ENCODE results near the gene GFOD1.
"Not testable (repeated sequence)": the region's sequence is repeated elsewhere in the genome, so short reads cannot be mapped to it uniquely, and the experiment has no call there.

GFOD1 gene

DNA sequence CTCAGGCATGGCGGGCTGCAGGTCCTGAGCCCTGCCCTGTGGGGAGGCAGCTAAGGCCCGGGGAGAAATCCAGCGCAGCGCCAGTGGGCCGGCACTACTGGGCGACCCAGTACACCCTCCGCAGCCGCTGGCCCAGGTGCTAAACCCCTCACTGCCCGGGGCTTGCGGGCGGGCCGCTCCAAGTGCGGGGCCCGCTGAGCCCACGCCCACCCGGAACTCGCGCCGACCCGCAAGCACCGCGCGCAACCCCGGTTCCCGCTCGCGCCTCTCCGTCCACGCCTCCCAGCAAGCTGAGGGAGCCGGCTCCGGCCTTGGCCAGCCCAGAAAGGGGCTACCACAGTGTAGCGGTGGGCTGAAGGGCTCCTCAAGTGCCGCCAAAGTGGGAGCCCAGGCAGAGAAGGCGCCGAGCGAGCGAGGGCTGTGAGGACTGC is 23.8 kb upstream of the GFOD1 start:
- DNase-seq = not testable (repeated sequence)

- not testable (repeated sequence) for DNase-seq
These were observed 23.0 kb upstream of the GFOD1 start for GRCh38 chr6:13510433-13510832.

GRCh38 chr6:13508711-13509705 is 21.6 kb upstream of the GFOD1 start:
- no peak for DNase-seq

DNA sequence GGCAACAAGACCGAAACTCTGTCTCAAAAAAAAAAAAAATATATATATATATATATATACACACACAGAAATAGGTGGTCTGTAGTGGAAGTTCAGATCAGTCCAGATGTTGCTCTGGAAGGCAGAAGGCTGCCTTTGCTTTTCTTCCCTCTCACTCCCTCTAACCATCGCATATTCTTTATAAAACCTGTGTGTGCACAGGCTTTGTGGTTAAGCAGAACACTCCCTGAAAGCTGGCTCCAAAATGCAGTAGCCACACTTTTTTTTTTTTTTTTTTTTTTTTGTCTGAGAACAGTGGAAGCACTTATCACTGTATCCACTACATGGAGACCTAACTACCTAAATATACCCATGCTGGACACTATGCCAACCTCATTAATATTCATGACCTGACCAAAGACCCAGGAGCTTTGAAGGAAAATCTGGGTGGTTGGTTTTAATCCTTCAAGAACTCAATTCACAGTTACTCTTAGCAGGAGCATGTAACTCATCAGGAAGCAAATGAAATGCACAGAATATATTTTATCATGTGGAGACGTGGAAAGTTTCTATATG is 20.0 kb upstream of the GFOD1 start:
- DNase-seq = no peak

DNA sequence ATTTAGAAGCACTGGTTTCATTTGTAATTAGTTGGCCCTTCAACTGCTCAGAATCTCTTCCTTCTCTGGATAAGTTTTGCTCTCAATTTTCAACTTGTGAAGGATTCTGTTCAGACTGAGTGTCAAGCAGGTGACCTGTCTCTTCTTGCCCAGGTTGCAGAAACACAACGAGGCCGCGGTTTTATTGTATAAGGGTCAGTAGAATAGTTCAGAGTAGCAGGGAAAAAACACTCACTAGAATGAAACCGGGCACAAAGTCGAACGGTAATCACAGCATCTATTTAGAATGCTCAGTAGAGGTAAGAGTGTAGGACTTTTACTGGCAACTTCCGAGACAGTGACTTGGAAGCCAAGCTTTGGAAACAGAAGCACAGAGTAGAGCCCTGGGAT is 17.9 kb upstream of the GFOD1 start:
- DNase-seq = no peak

GRCh38 chr6:13504611-13505344 is 17.4 kb upstream of the GFOD1 start:
- DNase-seq = no peak

- no peak for DNase-seq
These were observed 13.5 kb upstream of the GFOD1 start for GRCh38 chr6:13500915-13501314.

GRCh38 chr6:13500264-13500663 is 12.9 kb upstream of the GFOD1 start:
- no peak for DNase-seq

DNA sequence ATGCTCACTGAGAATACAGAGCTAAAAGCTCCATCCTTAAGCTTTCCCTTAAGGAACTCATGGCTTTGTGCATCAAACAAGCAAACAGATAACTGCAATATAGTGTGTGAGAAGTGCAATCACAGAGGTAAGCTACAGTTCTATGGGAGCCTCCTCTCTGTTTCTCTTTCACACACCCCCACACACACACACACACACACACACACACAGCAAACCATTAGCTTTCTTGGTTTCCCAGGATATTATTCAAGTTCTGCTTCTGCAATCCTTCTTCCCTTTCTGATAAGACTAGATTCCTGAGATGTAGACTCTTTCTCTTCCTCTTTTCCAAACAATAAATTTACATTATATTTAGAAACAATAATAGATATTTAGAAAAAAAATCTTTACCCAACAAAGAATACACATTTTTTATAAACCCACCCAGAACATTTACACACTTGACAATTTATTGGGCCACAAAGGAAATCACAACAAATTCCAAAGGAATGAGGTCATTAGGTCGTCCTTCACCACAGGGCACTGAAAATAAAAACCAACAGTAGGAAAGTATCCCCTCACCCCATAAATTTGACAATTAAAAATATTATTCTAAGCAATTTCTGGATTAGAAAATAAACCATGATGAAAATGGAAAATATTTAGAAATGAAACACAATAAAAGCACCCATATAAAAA is 9.3 kb upstream of the GFOD1 start:
- DNase-seq = no peak

GRCh38 chr6:13495818-13496217 is 8.4 kb upstream of the GFOD1 start:
- DNase-seq = no peak

- DNase-seq = no peak
These were observed 7.8 kb upstream of the GFOD1 start for GRCh38 chr6:13495112-13495776.

GRCh38 chr6:13494137-13494536 is 6.7 kb upstream of the GFOD1 start:
- no peak for DNase-seq

DNA sequence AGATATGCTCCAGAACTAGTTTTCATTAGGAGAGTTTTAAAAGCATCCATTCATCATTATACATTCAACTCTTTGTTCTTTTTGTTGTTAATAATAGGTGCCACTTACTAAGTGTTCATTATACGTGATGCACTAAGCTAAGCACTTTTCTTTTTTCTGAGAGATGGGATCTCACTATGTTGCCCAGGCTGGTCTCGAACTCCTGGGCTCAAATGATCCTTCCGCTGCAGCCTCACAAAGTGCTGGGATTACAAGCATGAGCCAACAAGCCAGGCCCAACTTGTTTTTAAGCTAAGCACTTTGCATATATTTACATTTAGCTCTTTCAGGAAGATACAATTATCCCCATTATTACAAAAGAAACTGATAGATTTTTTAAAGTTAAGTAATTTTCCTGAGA is 5.7 kb upstream of the GFOD1 start:
- no peak for DNase-seq

DNA sequence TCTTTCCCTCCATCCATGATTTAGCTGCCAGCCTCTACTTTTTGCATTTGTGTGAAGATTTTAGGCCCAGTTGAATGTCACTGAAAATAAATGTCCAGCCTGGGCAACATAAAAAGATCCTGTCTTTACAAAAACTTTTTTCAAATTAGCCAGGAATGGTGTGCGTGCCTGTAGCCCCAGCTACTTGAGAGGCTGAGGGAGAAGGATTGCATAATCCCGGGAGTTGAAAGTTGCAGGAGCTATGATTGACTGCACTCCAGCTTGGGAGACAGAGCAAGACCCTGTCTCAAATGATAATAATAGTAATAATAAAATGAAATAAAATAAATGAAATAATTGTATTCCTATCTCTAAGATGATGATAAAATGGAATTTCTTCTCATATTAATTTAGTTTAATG is 5.0 kb upstream of the GFOD1 start:
- DNase-seq = no peak

DNA sequence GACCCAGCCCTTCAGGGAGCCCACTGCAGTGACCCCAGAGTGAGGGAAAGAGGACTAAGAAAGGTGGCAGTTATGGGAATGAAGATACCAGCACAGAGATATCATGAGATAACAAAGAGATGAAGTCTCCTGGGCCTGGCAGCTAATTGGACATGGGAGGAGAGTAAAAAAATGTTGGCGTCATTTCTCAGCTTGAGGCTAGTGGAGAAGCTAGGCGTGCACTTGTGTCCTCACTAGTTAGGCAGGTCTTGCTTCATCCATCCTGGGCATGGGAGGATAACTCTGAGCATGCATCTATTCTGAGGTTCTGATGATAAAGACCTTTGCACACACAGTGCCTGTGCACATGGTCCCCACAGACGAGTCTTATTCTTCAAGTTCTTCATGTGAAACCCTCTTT is 4.1 kb upstream of the GFOD1 start:
- no peak for DNase-seq

- no peak for DNase-seq
These were observed 3.0 kb upstream of the GFOD1 start for GRCh38 chr6:13490402-13490801.

- no peak for DNase-seq
These were observed 1.5 kb upstream of the GFOD1 start for GRCh38 chr6:13488896-13489237.

GRCh38 chr6:13488015-13488895 is 855 bp upstream of the GFOD1 start:
- peak; percentile 31 for DNase-seq

DNA sequence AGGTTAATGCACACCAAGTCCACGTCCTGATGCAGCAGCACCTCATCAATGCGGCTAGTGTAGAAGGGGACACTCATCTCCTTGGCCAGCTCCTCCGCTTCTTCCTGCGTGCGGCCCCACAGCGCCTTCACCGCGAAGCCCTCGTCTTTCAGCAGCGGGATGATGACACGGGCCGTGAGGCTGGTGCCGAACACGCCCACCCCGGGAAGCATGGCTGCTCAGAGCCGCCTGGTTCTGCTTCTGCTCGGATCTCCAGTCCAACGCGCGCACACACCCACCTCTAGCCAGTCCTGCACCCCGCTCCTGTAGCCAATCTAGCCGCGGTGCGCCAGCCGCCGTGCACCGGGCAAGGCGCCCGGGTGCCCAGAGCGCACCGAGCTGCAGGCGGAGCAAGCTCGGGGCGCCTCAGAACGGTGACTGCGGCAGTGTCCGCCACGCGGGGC is 700 bp downstream of the GFOD1 start:
- DNase-seq = peak; percentile 60

DNA sequence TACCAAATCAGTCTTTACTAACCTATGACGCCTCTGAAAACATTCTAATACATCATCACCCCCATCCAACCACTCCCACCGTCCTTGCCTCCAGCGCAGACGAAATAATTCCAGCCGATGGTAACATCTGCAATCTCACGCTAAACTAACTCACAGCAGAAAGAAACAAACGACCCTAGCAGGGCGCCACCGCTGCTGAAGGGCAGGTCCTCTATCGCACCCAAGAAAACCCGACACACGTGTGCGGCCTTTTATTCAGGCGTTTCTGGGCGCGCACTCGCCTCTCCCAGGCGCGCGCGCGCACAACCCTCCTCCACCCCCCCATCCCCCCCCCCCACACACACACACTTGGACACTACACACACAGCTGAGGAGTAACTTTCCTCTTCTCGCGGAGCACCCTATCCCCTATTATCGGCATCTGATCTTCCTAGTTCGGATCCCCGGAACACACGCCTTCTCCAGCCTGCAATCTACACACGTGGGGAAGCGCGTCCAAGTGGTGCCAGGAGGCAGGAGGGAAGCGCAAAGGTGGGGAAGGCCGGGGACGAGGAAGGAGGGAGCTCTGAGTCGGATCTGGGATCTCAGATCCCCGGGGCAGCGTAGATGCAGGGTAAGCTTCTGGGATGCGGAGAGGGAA is 1.4 kb downstream of the GFOD1 start:
- peak; percentile 52 for DNase-seq

- no peak for DNase-seq
These were observed 2.1 kb downstream of the GFOD1 start for GRCh38 chr6:13485303-13485702.
